HG02885 (cell line): ENCODE data around the gene AFF1.
A peak's percentile ranks its signal among the peaks of the same experiment; 100 is the strongest.
"Not testable (repeated sequence)": the region's sequence is repeated elsewhere in the genome, so short reads cannot be mapped to it uniquely, and the experiment has no call there.

Source experiments
- ATAC-seq: cut with Tn5 transposase; IDR thresholded peaks from one replicate; pipeline ENCODE4 v1.9.1; 2021; ENCODE audit warnings: mild to moderate bottlenecking; ENCODE audit not compliant: unreplicated experiment, poor library complexity

The AFF1 gene

DNA sequence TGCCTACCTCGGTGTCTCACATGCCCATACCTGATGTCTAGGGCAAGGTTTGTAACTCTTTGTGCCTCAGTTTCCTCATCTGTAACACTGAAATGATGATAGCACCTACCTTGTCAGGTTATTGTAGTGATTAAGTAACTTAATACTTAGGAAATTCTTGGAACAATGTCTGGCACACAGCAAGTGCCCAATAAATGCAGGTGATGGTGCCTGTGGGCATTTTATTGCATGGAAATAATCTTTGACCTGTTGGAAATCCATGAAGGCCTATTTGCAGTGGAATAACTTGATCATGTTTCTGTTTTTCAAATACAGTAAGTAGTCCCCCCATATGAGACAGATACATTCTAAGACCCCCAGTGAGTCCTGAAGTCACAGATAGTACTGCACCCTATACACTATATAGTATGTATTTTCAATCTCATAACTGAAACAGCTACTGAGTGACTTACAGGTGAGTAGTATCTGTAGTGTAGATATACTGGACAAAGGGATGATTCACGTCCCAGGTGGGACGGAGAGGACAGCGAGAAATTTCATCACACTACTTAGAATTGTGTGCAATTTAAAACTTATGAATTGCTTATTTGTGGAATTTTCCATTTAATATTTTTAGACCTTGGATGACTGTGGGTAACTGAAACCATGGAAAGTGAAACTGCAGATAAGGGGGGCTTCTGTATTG, 42.1 kb downstream of the AFF1 start:
- ATAC-seq = no peak

DNA sequence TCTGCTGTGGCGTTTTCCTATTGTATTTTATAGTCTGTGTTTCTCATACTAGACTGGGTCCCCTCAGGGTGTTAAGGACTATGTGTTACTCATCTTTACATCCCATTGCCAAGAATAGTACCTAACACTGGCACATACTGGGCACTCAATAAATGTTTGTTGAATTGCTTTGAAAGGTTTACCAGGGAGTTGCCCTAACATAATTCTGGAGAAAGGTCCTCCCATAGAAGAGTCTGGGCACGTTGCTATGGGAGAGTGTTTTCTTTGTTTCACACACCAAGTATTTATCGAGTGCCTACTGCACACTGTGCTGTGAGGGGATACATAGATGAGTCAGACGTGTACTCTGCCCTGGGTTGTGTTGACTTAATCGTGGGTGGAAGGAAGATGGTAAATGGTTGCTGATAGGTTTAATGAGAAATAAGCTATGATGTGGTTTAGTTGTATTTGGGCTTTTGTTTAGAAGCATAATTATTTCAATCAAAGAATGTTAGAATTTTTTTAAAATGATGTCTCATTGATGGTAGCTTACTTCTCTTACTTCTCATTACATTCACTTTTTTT, 42.9 kb downstream of the AFF1 start:
- ATAC-seq = peak; percentile 89

DNA sequence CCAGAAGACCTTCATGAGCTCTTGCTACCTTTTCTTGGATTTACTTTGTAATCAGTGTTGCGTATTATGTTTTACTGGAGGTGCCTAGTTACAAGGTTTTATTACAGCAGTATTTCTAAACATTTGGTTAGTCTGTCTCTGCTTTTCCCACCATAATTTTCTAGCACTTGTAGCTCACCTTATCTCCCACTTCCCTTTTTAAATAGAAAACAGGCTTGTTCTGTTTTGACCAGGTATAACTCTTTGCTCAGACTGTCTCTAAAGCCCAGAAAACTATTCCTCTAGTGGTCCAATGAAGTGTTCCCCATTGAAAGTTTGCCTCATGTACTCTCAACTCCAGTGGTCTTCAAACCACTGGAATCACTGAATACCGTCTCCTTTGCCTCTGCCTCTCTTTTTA, 43.9 kb downstream of the AFF1 start:
- ATAC-seq = no peak

DNA sequence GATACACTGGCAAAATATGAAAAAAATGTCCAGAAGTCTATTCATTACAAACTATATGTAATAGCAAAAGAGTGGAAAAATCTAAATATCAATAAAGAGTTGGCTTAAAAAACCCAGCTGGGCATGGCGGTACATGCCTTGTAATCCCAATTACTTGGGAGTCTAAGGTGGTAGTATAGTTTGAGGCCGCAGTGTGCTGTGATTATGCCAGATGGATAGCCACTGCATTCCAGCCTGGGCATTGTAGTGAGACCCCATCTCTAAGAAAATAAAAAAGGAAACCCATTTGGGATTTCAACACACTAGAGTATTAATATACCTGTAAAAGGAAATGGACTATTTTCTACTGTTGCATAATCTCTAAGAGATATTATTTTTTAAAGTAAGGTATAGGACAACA, 45.4 kb downstream of the AFF1 start:
- ATAC-seq = no peak

DNA sequence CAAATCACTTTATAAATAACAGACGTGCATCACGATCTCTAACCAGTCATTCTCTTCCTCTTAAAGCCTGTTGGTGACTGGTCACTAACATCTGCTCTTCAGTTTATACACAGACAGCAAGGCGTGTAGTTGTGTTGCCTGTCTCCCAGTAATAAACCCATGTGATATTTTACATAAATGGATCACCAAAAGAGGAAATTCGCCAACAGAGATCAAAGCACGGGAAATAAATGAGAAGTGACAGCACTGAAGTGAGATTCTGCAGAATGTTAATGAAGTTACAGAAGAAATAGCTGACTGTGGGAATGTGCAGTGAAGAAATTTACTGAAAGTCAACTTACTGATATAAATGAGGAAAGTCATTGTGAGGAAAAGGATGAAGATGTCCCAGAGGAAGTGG, 47.0 kb downstream of the AFF1 start:
- ATAC-seq = no peak

DNA sequence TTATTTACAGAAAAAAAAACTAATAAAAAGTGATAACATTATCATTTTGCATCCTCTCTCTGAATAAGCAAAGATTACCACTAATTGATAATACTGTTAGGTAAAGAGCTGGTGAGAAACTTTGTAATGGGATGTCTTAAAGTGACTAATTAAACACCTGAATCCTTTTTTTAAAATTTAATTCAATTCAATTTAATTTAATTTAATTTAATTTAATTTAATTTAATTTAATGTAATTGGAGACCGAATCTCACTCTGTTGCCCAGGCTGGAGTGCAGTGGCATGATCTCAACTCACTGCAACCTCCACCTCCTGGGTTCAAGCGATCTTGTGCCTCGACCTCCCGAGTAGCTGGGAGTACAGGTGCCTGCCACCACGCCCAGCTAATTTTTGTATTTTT, 51.0 kb downstream of the AFF1 start:
- ATAC-seq = not testable (repeated sequence)

DNA sequence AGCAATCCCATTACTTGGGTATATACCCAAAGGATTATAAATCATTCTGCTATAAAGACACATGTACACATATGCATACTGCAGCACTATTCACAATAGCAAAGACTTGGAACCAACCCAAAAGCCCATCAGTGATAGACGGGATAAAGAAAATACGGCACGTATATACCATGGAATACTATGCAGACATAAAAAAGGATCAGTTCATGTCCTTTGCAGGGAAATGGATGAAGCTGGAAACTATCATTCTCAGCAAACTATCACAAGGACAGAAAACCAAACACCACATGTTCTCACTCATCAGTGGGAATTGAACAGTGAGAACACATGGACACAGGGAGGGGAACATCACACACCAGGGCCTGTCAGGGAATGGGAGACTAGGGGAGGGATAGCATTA, 54.8 kb downstream of the AFF1 start:
- not testable (repeated sequence) for ATAC-seq

DNA sequence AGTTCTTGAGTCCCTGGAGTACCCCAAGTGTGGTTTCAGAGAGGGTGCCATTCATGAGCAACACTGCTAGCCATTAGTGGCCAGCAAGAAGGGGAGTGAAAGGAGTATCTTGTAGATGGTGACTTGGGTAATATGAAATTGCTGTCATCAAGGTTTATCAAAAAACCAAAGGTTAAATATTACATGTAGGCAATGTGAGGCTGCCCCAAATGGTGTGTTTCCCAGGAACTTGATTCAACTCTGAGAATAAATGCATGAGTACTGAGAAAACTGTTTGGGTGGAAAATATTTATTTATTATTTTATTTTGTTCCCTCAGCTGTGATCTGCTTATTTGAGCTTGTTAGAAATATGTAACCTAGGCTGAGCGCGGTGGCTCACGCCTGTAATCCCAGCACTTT, 55.7 kb downstream of the AFF1 start:
- ATAC-seq = no peak

DNA sequence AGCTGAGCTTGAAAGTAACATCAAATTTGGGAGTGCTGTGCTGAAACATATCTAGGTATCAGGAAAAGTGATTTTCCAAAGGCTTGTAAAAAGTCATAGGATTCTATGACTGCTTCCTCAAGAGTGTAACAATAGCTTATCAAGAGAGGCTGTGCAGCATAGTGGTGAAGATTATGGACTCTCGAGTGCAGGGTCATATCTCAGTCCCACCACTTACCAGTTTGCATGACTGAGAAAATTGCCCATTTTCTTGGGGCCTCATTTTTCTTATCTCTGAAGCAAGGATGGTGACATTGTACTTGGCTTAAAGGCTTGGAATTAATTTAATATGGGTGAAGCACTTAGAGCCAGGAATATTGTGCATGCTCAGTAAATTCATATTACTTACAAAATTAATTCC, 57.2 kb downstream of the AFF1 start:
- no peak for ATAC-seq

DNA sequence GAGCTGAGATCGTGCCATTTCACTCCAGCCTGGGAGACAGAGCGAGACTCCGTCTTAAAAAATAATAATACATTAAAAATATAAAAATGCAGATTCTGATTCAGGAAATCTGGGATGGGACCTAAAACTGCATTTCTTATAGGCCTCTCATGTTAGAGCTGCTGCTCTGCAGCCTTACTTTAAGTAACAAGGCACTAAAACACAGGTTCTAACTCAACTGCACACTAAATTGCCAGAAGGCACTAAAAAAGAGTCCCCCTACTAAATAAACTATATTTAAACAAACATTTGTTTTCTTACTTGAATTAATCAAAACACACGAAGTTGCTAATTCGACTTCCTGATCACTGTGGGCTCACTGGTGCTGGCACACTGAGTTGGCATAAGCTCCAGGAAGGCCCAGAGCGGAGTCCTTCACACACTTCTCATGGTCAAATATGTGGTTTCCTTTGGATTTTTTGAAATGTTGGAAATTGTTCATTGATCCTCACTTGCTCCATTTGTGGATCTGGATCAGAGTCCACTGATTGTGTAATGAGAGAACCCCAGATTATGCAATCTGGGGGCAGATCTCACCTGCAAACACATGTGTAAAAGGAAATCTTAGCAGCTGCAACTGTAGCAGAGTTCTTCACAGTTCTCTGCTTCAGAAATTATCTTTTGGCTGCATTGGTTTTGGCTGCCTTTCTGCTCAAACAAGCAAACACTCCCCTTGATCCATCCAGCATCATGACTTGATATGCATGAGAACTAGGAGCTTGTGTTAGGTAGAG, 59.3 kb downstream of the AFF1 start:
- no peak for ATAC-seq

DNA sequence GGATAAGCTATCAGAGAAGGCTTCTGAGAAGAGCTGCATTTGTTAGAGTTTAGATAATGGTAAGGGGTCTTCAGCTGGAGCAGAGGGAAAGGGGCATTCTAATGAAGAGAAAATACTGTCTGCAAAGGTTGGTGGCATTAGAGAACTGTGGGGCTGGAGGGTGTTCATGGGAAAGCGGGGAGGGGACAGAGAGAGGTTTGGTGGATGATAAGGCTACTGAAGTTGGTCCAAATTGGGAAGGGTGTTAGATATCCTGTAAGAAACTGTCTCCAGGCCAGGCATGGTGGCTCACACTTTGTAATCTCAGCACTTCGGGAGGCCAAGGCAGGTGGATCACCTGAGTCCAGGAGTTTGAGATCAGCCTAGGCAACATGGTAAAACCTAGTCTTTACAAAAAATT, 59.9 kb downstream of the AFF1 start:
- ATAC-seq = no peak

DNA sequence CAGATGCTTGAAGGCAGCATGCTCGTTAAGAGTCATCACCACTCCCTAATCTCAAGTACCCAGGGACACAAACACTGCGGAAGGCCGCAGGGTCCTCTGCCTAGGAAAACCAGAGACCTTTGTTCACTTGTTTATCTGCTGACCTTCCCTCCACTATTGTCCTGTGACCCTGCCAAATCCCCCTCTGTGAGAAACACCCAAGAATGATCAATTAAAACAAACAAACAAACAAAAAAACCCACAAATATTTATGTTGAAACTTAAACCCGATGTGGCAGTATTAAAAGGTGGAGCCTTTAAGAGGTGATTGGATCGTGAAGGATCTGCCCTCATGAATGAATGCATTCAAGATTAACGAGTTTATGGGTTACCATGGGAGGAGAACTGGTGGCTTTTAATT, 61.7 kb downstream of the AFF1 start:
- ATAC-seq = not testable (repeated sequence)

DNA sequence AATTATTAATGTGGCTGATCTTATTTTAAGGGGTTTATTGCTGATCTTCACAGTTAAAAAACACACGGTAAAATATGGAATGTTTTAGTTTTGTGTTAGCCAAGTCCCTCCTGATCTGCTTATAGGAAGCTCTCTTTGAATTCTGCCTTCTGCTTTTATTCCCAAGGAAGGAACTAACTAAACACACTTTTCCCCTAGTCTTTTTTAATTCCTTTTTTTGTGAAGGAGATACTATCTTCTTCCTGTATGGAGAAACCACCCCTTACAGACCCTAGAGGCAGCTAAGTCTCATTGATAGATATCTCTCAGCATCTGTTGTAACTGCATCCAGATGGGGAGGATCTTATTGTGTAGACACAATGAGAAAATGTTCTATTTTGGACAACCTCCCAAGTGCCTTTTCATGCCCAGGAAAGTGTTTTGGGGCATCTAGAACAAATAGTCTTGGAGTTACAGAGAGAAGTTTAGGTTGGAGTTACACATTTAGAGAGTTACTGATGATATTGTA, 64.4 kb downstream of the AFF1 start:
- ATAC-seq = no peak

DNA sequence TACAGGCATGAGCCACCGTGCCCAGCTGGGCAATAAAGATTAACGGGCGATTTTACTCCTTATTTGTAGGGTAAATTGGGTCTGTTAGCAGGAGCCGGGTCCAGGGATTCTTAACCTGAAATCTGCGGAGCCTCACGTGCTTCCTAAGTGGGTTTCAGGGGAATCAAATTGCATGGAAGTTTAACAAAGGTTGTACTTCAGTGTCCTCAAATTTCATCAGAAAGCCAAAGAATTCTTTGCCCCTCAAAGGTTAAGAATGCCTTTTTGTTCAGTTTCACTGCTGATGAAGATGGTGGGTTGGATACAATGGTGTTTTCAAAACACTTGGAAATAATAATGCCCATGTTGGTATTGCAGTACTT, 67.9 kb downstream of the AFF1 start:
- ATAC-seq = no peak

DNA sequence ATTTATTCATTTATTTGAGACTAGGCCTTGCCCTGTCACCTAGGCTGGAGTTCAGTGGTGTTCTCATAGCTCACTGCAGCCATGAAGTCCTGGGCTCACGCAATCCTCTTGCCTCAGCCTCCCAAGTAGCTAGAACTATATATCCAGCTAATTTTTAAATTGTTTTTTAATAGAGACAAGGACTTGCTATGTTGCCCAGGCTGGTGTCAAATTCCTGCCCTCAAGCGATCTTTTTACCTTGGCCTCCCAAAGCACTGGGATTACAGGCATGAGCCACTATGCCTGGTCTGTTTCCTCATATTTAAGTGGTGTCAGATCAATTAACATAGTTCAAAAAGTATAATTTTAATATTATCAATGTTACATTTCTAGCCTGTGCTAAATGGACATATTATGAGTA, 68.5 kb downstream of the AFF1 start:
- no peak for ATAC-seq

DNA sequence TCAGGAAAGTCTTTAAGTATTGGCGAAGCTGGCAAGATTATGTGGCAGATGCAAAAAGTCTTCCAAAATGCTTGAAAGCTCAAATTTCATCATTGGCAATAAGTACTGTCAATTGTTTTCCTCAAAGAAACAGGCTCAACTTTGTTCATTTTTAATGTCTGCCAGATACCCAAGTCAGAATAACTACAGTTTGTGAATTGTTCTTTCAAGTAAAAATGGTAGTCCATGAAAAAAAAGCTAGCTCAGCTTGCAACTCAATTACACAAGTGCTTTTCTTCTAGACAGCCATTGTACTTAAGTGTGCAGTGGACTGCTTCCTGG, 70.5 kb downstream of the AFF1 start:
- no peak for ATAC-seq

DNA sequence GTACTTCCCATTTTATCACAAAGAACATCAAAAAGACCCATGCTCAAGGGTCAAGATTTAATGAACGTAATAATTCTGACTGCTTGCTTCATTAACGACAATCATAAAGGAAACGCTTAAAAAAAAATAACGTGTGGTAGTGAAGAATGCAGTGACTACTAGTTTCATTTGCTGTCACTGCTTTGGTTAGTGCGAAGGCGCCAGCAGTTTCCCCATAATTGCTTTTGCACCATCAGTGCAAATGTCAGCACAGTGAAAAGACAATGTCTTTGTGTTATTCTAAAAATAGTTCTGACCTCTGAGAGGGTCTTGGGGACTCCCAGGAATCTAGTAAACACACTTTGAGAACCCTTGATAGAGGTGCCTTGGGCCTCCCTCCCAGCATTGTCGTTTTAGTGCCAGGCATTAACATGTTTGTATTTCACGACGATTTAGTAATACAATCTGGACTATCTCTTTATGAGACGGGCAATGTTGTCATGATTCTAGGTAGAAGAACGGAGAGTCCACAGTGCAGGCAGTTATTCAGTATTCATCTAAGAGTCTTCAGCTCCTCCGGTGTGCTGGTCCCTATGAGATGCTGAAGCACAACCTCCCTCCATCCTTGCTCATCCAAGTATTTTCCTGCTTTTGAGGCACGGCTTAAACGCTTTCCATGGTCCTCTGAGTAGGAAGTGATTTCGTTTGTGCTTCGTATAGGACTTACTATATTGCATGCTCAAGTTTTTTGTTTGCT, 71.0 kb downstream of the AFF1 start:
- peak; percentile 17 for ATAC-seq

DNA sequence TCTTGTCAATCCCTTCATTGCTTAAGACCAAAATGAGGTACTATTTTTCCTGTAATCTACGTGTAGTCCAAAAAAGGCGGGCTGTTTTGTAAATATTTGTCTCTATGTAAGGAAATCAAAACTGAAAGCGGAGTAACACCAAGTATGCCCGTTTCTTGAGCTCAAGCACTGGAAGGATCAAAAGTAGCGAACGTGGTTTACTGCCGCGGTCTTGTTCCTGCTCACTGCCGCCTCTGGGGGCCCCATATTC, 71.5 kb downstream of the AFF1 start:
- ATAC-seq = peak; percentile 58

DNA sequence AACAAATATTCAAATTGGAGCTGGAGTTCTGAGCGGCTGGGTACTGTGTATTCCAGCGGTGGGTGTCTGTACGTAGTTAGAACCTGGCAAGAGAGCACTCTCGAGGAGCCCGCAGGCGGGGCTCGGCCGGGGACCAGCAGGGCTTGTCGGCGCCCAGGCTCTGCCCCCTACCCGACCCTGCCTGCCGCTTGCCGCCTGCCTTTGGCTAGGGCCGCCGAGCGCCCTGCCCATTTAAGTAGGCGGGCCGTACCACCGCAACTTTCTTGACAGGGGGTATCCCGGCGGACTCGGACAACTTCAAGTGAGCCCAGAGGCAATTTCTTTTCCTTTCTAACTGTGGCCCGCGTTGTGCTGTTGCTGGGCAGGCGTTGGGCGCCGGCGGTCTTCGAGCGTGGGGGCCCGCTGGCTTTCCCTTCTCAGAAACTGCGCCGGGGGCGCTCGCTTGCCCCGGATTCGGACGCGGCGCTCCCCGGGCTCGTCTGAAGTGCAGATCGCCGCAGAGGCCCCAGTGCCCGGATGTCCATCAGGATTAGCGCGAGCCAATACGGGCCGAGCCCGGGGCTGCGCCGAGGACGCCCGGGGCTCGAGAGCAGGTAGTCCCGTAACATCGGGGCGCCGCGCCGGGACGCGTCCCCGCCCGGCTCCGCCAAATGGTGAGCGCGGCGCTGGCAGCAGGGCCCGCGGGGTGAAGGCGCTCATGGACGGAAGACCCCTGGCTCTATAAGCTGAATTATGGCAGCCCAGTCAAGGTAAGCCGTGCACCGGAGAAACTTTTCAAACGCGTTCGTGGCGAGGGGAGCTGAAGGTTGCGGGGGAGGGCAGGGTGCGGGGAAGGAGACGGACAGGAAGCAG, 72.1 kb downstream of the AFF1 start:
- peak; percentile 74 for ATAC-seq
